ENCODE data around the gene TLK1. TPM values are rescaled to one million over a fixed set of nuclear protein-coding genes. Genes with fewer than 3 reads are reported as not detected.

The TLK1 gene
- total and polyA plus RNA-seq, 4 donors = 7.7 to 19.6 (median 15.6) TPM

GRCh38 chr2:171069286-171069956, 91.3 kb downstream of the TLK1 start:
- no peak overlapping the region for H3K4me3 ChIP-seq (ENCODE audit: low read depth in 1 of 3, low read length in 3 of 3)
- TF ChIP-seq ATF3 (IDR thresholded peaks at IDR 0.05) = no peak
- no peak for TF ChIP-seq JUND (IDR thresholded peaks at IDR 0.05)
- no peak for TF ChIP-seq SP1 (IDR thresholded peaks at IDR 0.05)
- TF ChIP-seq MAX (IDR thresholded peaks at IDR 0.05) = no peak
- TF ChIP-seq ZBTB33 (IDR thresholded peaks at IDR 0.05) = no peak
- TF ChIP-seq EGR1 (IDR thresholded peaks at IDR 0.05; ENCODE audit: low read depth in 2 of 2) = no peak
- TF ChIP-seq REST (IDR thresholded peaks at IDR 0.05) = no peak
- no peak for TF ChIP-seq HNF4A (conservative IDR thresholded peaks at IDR 0.05)
- no peak for TF ChIP-seq YY1 (IDR thresholded peaks at IDR 0.05)
- no peak for TF ChIP-seq NR2F2 (IDR thresholded peaks at IDR 0.05)
- no peak for TF ChIP-seq TAF1 (conservative IDR thresholded peaks at IDR 0.05)
- H3K9ac ChIP-seq (ENCODE audit: low read depth in 1 of 2, low read length in 2 of 2) = no peak overlapping the region
- no peak for DNase-seq (ENCODE audit: low spot score)
- no peaks in the 10 kb centered on the region for H3K27me3 ChIP-seq (ENCODE audit: control insufficient read depth in 4 of 4, insufficient read depth in 4 of 4, low read length in 3 of 4)
- H3K36me3 ChIP-seq (ENCODE audit: control insufficient read depth in 4 of 4, insufficient read depth in 3 of 4, low read depth in 1 of 4, low read length in 3 of 4) = no peaks in the 10 kb centered on the region
- no peaks in the 10 kb centered on the region for H3K4me1 ChIP-seq (ENCODE audit: control insufficient read depth in 4 of 4, insufficient read depth in 4 of 4, low read length in 3 of 4)
- no peaks in the 10 kb centered on the region for H3K9me3 ChIP-seq (ENCODE audit: control insufficient read depth in 4 of 4, low read length in 3 of 4)
- H3K27ac ChIP-seq (ENCODE audit: low read depth in 1 of 2, low read length in 2 of 2) = no peak overlapping the region
- WGBS = 93% methylated on average over 8 of the region's 8 CpGs

- Histone ChIP-seq H3K4me1 (ENCODE audit: control insufficient read depth in 4 of 4, insufficient read depth in 4 of 4, low read length in 3 of 4) (no peaks in the 10 kb centered on the region), H3K9me3 (ENCODE audit: control insufficient read depth in 4 of 4, low read length in 3 of 4) (no peaks in the 10 kb centered on the region)
- 86% methylated on average over 1 of the region's 1 CpG for WGBS
Observed at GRCh38 chr2:171066110-171066509, 94.6 kb downstream of the TLK1 start.

More at GRCh38 chr2:171066110-171066509, 94.6 kb downstream of the TLK1 start:
- no peak overlapping the region for H3K27ac ChIP-seq (ENCODE audit: low read depth in 1 of 2, low read length in 2 of 2)
- no peaks in the 10 kb centered on the region for H3K27me3 ChIP-seq (ENCODE audit: control insufficient read depth in 4 of 4, insufficient read depth in 4 of 4, low read length in 3 of 4)
- TF ChIP-seq MAX (IDR thresholded peaks at IDR 0.05) (no peak), NR2F2 (IDR thresholded peaks at IDR 0.05) (no peak)
- DNase-seq (ENCODE audit: low spot score) = no peak
- no peak overlapping the region for H3K9ac ChIP-seq (ENCODE audit: low read depth in 1 of 2, low read length in 2 of 2)
- no peaks in the 10 kb centered on the region for H3K36me3 ChIP-seq (ENCODE audit: control insufficient read depth in 4 of 4, insufficient read depth in 3 of 4, low read depth in 1 of 4, low read length in 3 of 4)
- H3K4me3 ChIP-seq (ENCODE audit: low read depth in 1 of 3, low read length in 3 of 3) = no peak overlapping the region
